HepG2 (cell line): ENCODE data around the gene SNX9. TPM values are rescaled to one million over a fixed set of nuclear protein-coding genes. Genes with fewer than 3 reads are reported as not detected.

Experiments used
- HCFC1 ChIP-seq: fragments of 150-350 bp; IDR thresholded peaks from 2 replicates; pipeline ENCODE4 v1.6.1; 2014; ENCODE audit warnings: low read depth, low read length
- NCOA2 ChIP-seq: sonication (generic); formaldehyde crosslinking; IDR thresholded peaks from 2 replicates; pipeline ENCODE4 v1.8.0; 2022; ENCODE audit warnings: inconsistent platforms
- TAF15 ChIP-seq: fragments of 200-400 bp; formaldehyde crosslinking; IDR thresholded peaks from one replicate; pipeline ENCODE4 v1.6.1; 2018; ENCODE audit warnings: mild to moderate bottlenecking, low read depth, low read length; ENCODE audit not compliant: poor library complexity, severe bottlenecking
- TEAD2 ChIP-seq: sonication (generic); formaldehyde crosslinking; IDR thresholded peaks from 2 replicates; pipeline ENCODE4 v1.9.0; 2021; ENCODE audit warnings: missing genetic modification reagents
- TGIF2 ChIP-seq: IDR thresholded peaks from 2 replicates; pipeline ENCODE4 v1.6.1; 2016; ENCODE audit warnings: control low read depth, missing compliant biosample characterization
- ZNF17 ChIP-seq: sonication (generic); formaldehyde crosslinking; IDR thresholded peaks from 2 replicates; pipeline ENCODE4 v1.5.0; 2020; ENCODE audit warnings: mild to moderate bottlenecking, missing genetic modification reagents
- ZSCAN31 ChIP-seq: sonication (generic); formaldehyde crosslinking; IDR thresholded peaks from 2 replicates; pipeline ENCODE4 v1.5.0; 2020; ENCODE audit warnings: low read depth, mild to moderate bottlenecking, missing genetic modification reagents
- polyA plus RNA-seq, 8 experiments: library from polyadenylated mRNA; depleted of rRNA in 3 of 8; stranded (reverse) in 7 of 8; unstranded in 1 of 8; fragments of >200 nt; fragmentation: Illumina TruSeq in 4 of 8; extraction: Trizol in 4 of 8; gene quantifications; 2 replicates each; pipeline versions ENCODE4 v1.2.1 to v1.2.3, GENCODE V29; 2011 to 2016; ENCODE audit warnings: low read depth in 4 of 8, missing spikeins in 1 of 8, mixed read lengths in 1 of 8; ENCODE audit not compliant: insufficient read depth in 1 of 8
- total RNA-seq, 5 experiments: library from RNA; depleted of rRNA; stranded (reverse); fragments of >200 nt; fragmentation: Illumina TruSeq; extraction: Trizol; gene quantifications; 2 replicates each; pipeline ENCODE4 v1.2.3, GENCODE V29; 2016; ENCODE audit warnings: low read depth in 1 of 5
- TF ChIP-seq, protein P1 (sequence below): sonication (generic); formaldehyde crosslinking; IDR thresholded peaks from 2 replicates; pipeline ENCODE4 v1.4.0; 2020; ENCODE audit warnings: mild to moderate bottlenecking, missing genetic modification reagents
- TF ChIP-seq, protein P2 (sequence below): sonication (generic); formaldehyde crosslinking; IDR thresholded peaks from 2 replicates; pipeline ENCODE4 v1.4.0; 2020; ENCODE audit warnings: mild to moderate bottlenecking, low read depth, missing genetic modification reagents

SNX9 gene
- total and polyA plus RNA-seq, 2 of the 13 experiments (the other 11 are each of a cell fraction or from before 2014, with no cell fraction given), result 21.9 to 36.0 TPM

DNA sequence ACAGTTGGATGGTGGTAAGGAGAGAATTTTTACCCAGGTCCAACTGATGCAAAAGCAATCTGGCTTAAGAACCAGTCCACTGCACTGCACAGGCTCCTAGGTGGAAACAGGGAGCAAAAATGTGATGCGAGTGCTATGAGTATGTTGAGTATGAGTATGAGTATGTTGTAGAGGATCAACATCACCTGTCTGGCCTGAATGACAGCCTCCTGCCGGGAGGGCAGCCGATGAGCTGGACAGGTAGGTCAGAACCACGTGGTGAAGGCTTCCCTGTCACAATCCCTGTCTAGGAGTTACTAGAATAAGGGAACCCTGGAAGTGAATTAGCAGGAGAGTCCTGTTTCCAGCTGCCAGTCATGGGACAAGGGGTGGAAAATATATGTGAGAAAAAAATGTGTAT, 44.3 kb upstream of the SNX9 start (continued):
- no peak for TF ChIP-seq TEAD2
- TF ChIP-seq ZNF17 (CRISPR knock-in tag), result no peak
- TF ChIP-seq TGIF2 (CRISPR knock-in tag), result no peak
- TF ChIP-seq, protein P1, sequence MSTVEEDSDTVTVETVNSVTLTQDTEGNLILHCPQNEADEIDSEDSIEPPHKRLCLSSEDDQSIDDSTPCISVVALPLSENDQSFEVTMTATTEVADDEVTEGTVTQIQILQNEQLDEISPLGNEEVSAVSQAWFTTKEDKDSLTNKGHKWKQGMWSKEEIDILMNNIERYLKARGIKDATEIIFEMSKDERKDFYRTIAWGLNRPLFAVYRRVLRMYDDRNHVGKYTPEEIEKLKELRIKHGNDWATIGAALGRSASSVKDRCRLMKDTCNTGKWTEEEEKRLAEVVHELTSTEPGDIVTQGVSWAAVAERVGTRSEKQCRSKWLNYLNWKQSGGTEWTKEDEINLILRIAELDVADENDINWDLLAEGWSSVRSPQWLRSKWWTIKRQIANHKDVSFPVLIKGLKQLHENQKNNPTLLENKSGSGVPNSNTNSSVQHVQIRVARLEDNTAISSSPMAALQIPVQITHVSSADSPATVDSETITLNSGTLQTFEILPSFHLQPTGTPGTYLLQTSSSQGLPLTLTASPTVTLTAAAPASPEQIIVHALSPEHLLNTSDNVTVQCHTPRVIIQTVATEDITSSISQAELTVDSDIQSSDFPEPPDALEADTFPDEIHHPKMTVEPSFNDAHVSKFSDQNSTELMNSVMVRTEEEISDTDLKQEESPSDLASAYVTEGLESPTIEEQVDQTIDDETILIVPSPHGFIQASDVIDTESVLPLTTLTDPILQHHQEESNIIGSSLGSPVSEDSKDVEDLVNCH (CRISPR knock-in tag), result no peak
- no peak for TF ChIP-seq TAF15
- TF ChIP-seq, protein P2, sequence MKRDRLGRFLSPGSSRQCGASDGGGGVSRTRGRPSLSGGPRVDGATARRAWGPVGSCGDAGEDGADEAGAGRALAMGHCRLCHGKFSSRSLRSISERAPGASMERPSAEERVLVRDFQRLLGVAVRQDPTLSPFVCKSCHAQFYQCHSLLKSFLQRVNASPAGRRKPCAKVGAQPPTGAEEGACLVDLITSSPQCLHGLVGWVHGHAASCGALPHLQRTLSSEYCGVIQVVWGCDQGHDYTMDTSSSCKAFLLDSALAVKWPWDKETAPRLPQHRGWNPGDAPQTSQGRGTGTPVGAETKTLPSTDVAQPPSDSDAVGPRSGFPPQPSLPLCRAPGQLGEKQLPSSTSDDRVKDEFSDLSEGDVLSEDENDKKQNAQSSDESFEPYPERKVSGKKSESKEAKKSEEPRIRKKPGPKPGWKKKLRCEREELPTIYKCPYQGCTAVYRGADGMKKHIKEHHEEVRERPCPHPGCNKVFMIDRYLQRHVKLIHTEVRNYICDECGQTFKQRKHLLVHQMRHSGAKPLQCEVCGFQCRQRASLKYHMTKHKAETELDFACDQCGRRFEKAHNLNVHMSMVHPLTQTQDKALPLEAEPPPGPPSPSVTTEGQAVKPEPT (CRISPR knock-in tag), result no peak
- no peak for TF ChIP-seq ZSCAN31
- TF ChIP-seq NCOA2, result no peak
- no peak for TF ChIP-seq HCFC1
